ENCODE measurements around the gene RARRES2.

GRCh38 chr7:150343225-150343624 is 1.8 kb upstream of the RARRES2 start:
- TF ChIP-seq SUZ12 (IDR thresholded peaks at IDR 0.05; ENCODE audit: extremely low read depth, insufficient read depth, insufficient read length) (no peak), YY1 (IDR thresholded peaks at IDR 0.05; ENCODE audit: insufficient read depth, insufficient read length) (no peak), ZNF274 (IDR thresholded peaks at IDR 0.05; ENCODE audit: low read depth, low read length) (no peak)
